SK-N-DZ (cell line): ENCODE measurements around the gene JAZF1.
A peak's percentile ranks its signal among the peaks of the same experiment; 100 is the strongest.

ENCODE experiments used
- DNase-seq: peaks from one replicate; pipeline ENCODE4 v3.0.0-alpha.2; 2015; ENCODE audit warnings: low spot score

The JAZF1 gene

DNA sequence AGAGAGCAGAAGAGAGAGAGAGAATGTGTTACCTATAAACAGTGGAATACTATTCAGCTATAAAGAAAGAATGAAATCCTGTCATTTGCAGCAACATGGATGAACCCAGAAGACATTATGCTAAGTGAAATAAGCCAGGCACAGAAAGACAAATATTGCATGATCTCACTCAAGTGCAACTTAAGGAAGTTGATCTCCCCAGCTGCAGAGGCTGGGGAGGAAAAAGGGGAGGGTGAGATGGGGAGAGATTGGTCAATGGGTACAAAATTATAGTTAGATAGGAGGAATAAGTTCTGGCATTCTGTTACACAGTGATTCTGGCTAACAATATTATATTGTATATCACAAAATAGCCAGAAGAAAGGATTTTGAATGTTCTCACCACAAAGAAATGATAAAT lies 11.2 kb upstream of the JAZF1 start:
- DNase-seq = no peak

DNA sequence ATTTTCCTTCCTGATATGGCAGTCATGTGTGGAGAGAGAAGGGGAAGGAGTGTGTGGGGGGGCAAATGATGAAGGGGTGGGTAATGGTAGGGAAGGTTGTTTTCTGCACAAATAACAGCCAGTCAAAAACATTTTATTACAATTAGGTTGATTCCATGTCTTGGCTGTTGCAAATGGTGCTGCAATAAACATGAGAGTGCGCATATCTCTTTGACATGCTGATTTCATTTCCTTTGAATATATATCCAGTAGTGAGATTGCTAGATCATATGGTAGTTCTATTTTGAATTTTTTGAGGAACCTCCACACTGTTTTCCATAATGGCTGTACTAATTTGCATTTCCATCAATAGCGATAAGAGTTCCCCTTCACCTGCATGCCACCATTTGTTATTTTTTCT lies 10.6 kb upstream of the JAZF1 start:
- DNase-seq = no peak

DNA sequence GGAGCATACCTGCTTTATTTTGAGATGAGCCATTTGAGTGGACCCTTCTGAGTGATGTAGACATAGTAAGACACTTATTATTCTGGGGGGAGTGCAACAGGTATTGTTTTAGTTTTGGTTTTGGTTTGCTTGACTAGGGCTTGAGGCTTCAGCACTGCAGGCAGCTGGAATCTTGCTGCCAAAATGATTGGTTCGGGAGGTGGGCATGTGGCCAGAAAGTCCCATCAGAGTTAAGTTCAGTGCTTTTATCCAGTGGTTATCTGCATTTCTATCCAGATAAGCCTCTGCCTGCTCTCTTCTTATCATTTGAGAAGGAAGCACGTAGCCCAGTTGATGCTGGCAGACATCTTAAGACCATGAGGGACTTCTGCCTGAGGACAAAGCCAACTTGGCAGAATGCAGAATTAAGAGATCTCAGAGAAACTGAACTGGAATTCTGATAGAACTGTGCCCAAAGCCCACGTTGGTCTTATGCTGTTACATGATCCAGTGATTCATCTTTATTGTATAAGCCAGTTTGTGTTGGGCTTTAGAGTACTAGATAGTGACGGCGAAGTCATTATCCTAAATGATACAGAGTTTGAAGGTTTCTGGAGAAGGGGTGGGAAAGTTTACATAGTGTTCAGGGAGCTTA lies 9.6 kb upstream of the JAZF1 start:
- peak; percentile 22 for DNase-seq

DNA sequence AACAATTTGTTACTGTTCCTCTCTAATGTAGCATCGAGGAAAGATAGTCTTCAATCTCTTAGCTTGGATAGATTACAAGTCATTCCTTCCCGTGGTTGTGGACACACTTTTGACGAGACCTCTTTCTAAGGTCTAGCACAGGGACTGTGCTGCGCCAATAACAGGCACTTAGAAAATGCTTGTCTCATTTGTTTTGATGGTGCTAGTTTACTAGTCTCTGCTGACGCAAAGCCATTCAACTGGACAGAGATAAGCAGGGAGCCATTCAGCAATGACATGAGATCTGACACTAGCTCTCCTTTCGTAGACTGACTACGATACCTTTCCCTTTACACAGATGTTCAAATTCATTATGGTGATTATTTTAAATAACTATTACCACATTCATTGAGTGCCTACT lies 6.4 kb upstream of the JAZF1 start:
- no peak for DNase-seq

DNA sequence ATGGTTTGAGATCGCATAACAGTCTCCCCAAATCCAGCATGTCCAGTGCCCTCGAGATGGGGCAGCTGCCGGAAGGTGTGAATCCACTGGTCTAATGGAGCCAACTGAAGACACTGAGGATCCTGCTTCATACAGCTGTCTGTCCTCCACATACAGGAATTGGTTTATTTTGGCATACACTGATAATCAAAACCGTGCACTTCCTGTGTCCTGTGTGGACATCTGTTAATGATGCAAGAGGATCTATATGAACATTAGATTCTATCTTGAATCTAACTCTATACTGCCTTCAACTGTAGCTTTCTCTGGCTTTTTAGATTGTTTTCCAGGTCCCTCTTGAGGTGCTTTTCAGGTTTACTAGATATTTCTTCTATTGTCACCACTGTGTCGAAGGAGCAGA lies 3.0 kb upstream of the JAZF1 start:
- DNase-seq = no peak

DNA sequence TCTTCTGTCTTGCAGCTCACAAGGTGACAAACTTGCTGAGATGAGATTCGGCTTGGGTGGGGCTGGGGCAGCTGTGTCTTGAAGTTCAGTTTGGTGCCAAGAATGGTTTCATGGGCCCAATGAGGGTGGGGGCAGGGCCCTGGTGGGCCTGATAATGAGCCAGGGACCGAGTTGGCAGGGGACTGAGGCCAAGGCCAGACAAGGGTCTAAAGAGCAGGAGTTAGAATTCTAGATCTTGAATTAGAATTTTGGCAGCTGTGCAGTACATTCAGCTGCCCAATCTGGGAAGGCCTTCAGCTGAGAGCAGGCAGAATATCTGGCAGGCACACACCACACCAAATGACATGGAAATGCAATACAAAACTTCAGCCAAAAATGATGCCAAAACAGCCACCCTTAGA lies 1.5 kb upstream of the JAZF1 start:
- no peak for DNase-seq

DNA sequence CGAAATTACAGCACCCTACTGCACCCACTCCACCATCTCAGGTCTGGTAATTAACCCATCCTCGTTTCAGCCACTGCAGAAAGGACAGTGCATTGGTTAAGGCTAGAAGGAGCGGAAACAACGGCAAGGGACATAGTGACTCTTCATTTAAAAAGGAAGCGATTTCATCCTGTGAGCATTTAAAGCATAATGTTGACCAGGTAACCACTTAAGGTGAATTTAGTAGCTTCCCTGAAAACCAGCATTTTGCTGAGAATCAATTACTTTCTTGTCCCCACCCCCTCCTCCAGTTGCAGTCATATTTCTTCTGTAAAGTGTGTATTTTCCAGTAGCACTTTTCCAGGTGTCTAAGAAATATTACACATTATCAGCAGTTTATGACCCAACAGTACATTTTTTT lies 821 bp upstream of the JAZF1 start:
- DNase-seq = no peak

DNA sequence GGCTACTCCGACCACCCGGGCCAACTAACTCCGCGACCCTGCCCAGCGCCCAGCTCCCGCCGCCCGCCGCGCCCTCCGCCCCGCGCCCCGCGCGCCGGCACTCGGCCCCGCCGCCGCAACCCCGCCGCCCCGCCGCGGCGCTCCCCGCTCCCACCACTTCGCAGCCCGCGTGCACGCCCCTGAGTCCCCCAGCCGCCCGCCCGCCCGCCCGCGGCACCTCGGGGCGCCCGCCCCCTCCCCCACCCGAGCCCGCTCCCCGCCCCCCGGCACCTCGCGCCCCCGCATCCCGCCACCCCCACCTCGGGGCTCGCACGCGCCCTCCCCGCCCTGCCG lies 598 bp downstream of the JAZF1 start:
- no peak for DNase-seq

DNA sequence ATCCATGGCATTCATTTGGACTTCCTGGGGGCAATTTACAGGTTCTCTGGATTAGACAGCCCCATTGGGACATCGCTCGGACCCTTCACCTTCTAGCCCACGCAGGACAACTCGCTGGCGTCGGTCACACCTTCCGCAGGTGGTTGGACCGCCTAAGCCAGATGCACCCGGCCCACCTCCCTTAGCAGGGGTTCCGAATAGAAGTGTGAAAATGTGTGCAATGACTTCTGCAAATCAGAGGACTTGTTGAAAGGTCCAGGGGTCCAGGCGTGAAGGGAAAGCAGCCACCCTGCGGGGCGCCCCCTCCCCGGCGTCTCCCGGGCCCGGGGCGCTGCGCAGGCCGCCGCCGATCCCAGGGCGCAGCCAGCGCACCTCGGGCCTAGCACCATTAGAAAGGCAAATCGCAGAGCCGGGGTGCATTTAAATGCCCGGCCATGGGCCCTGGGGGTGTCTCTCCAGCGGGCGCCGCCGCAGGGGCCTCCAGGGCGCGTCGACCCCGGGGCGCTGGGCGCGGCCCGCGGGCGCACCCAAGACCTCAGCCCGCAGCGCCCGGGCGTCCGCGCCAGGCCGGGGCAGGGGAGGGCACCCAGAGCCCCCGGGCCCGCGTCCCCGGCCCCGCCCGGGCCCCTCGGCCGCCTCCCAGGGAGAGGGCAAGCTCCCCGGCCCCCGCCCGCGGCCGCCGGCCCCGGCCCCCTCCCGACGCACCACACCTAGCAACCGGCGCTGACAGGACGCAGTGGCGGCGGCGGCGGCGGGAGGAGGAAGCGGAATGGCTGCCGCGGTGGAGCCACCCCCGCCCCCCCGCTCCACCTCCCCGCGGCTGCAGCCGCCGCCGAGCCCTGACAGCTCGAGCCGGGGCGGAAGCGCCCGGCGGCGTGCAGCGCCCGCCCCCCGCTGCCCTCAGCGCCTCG lies 1.2 kb downstream of the JAZF1 start:
- peak; percentile 35 for DNase-seq

DNA sequence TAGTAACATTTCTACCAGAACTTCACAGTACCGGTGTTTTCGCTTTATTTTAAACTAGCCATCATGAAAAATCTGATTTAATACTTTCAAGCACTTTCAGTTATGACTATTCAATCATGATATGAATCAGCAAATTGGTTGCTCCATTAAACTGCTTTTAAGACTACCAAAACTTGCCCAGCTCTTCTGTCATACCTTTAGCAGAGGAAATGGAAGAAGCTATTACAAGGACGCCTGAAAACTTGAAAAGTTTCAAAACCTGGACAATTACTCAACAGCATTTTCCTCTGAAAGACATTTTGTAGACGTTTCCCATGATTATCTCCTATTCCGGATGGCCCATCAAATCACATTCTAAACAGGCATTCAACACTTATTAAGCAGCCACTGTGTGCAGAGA lies 2.0 kb downstream of the JAZF1 start:
- DNase-seq = no peak

DNA sequence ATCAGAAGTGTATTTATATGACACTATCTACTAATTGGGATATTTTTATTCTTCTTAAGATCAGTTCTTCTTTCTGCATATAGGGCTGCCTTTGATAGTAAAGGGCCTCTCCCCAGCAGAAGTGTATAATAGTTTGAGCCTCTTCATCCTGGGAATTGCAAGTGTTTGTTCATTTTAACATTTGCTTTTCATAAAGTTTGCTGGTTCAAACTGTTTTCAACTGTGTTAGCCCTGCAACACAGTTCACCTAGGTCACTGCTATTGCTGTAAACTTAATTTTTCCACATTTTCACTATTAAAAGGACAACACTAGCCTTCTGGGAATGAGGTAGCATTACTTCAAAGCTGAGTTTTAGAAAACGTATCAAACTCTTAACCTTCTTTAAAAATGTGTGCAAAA lies 2.8 kb downstream of the JAZF1 start:
- no peak for DNase-seq

DNA sequence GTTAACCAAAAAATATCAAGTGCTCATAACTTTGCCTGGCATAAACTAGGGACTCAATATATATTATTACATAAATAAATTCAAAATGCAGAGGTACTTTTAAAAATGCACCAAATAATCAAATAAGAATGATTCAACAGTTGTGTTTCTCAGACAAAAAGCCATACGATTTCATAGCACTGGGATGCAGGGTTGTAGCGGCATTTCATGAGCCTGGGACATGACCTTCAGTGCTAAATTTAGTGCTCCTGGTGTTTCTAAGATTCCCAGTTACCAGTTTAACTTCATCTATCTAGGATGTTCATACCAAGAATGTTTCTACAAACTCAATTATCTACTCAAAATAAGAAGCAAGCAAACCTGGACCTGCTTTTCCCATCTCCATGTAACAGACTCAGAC lies 4.0 kb downstream of the JAZF1 start:
- DNase-seq = no peak

DNA sequence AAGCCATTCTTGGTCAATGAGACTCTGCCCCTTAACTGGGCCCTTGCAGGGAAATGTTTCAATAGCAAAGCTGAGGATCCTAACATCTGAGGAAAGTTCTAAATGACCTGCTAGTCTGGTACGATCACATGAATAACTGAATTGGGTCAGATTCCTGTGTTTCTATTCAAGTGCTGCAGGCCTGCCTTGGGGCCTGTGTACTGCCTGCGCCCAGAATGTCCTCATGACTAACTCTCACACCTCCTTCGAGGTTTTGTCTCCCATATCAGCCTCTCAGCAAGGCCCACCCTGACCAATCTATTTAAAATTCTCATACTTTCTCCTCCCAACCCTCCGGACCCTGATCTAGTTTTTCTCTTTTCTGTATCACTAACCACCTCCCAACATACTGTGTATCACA lies 4.4 kb downstream of the JAZF1 start:
- DNase-seq = no peak

DNA sequence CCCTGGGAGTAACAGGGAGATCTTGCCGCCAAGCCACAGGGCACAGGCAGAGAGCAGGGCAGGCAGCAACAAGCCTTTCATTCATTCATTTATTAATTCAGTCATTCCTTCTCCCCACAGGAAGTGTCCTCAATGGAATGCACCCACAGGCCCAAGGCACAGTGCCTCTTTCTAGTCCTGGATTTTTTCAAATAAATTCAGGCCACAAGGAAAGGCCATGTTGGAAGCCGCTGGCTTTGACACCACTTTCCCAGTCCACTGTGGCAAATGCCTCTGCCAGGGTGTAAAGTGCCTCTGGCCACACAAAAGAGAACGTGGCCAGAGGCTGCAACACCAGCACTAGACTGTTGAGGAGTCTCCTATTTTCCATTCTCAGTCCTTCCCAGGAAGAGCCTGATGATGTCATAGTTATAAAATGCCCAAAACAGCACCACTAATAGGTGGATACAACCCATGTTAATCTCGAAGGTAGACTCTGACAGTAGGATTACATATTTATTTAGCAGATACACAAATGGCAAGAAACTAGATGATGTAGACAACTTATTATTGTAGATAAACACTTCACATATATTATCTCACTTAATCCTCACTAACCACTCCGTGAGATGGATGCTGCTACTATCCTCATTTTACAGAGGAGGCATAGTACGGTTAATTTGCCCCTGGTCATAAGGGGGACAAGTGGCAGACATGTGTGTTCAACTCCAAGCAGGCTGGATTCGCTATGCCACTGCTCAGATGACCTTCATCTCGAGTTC lies 5.5 kb downstream of the JAZF1 start:
- no peak for DNase-seq

DNA sequence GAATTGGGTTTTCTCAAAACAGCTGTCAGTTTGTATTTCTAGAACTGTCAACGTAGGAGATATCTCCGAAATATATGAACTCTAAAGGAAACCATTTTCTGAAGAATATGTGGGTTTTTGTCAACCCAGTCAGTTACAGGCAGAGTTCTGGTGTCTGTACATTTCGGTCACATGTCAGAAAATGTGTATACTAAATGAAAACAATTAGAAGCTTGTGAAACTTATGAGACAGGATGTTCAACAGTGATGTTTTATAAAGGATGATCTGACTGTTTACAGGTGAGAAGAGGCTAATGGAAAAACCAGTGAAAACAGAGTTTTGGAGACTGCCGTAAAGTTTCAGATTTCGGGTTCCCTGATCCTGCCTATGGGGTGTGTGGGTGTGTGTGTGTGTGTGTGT lies 6.2 kb downstream of the JAZF1 start:
- no peak for DNase-seq

DNA sequence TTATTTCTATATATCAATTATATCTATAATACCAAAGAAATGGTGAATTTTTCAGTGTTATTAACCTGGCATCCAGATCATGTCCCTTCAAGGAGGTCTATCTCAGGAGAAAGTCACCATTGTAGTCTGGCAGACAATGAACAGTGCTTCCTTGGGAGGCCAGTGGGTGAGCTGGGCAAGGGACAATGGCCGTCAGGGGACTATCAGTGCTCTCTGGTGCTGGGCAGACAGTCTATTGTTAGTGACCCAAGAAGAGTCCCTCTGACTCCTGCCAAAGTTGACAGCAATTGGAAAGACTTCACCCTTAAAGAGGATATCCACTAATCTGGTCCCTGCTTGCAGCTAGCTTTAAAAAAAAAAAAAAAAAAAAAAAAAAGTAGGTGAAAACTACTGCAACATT lies 7.1 kb downstream of the JAZF1 start:
- no peak for DNase-seq

DNA sequence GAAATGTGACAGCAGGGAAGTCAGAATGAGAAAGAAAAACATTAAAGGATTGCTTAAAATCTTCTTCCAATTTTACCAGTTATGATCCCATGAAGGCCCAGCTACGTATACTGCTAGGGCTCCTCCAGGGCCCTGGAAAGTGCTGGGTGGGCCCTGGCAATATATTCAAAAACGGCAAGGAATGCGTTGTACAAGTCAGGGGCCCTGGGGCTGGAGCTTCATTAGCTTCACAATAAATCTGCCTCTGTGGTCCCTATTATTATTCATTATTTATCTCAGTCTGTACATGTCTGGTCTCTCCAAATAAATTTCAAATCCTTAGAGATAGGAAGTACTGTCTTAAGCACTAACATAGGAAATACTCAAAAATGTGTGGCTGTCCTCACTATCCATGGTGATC lies 7.6 kb downstream of the JAZF1 start:
- DNase-seq = no peak

DNA sequence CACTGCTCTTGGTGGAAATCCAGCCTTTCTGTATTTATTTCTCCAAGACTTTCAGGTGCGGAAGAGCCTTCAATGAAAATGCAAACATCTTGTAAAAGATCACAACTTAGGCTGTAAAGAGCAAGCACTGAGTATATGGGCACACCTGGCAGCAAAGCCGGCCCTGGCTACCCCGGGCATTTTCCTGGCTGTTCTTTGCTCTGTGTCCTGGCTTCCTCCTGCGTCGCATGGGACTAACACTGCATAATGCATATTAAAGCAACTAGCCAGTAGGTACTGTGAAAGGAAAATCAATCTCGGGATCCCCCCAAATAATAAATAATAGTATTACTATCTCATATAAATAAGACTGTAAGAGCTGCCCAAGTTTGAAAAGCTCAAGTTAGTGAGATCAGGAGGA lies 9.9 kb downstream of the JAZF1 start:
- no peak for DNase-seq

DNA sequence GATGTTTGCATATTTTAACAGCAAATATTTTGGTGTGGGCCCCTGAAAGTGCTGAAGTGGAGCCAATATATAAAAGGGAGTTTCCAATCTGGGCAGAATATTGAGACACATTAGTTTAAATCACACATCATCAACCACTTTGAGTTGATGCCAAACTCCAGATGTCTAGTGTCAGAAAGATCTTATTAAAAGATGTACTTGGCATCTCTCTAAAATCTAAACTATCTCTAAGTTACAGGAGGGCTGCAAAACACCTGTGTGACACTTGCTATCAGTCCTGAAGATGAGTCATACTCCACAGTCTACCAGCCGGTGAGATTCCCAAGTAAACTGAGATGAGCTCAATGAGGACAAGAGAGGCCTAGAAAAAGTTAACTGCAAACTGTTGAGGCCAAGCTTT lies 11.4 kb downstream of the JAZF1 start:
- no peak for DNase-seq

DNA sequence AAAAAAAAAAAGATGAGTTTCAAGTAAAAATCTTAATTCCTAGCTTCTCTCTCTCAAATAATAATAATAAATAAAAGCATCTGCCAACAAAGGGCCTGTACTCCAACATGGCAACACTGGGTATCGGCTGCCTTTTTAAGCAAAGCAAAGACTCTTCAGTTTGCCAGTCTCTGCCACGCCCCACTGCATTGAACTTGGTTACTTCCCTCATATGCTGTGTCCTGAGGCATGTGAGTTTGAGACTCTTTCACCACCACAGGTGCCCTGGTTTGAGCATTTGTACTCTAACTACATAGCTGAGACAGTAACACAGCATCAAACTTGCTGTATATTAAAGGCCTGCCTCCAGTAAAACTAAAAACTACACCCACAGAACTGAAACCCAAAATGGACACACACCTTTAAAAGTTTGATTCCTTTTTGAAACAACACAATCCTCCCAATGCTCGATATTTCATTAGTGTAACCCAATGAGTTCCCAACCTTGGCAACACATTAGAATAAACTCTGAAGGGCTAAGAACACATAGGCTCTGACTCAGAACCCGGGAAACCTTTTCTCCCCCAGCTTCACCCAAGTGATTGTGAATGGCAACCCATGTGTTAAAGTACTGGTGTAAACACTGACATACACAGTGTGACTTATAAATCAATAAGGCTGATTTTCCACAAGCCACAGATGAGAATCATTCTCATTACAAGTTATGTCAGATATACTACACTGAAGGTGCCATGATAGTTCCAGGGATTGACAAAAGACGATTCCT lies 12.0 kb downstream of the JAZF1 start:
- DNase-seq = no peak

DNA sequence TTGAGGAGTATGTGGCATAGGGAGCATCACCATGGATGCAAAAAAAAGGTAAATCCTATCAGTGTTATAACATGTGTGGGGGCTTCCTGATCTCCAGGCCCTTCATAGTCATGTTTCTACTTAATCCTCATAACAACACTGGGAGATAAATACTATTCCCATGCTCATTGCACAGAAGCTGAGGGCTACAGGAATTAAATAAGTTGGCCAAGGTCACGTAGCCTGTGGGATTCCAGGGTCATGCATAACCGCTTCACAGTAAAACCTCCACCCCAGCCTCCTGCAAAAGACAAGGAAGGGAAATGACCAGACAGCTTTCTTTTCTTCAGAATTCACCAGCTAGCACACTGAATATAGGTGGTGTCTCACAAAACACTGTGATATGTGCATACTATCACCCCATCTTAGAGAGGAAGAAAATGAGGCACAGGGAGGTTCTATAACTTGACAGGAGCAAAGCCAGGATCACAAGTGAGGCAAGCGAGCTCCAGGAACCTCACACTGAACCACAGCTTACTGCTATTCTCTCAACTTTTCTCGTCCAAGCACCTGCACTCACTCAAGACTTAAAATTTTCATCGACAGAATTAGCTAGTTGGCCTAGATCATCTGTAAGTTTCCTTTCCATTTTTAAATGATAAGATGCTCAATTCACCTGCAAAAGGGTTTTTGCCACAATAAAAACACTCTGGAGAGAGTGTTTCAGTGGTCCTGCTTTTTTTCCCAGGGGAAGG lies 13.4 kb downstream of the JAZF1 start:
- no peak for DNase-seq
